ENCODE measurements around the gene NFE2L2. TPM values are rescaled to one million over a fixed set of nuclear protein-coding genes. Genes with fewer than 3 reads are reported as not detected.

The NFE2L2 gene
- total and polyA plus RNA-seq, 9 of the 15 experiments (the other 6 are each of a cell fraction or from before 2014, with no cell fraction given), result 29.3 to 120 (median 59.3) TPM

DNA sequence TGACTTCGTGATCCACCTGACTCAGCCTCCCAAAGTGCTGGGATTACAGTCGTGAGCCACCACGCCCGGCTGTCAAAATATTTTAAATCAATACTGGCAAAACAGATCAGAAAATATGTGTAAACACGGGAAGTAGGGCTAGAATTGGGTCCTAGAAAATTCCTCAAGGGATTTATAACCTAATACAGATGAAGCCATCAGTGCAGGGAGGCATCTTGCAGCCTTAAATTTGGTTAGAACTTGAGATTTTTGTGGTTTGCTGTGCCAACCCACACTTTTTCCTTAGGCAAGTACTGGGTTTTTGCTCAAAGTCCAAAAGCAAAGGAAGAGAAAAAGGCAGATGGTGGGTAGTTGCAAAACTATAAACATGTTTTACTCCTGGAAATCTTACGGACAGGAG is 33.7 kb upstream of the NFE2L2 start:
- Histone ChIP-seq H3K9ac (ENCODE audit: insufficient read depth in 1 of 2, low read depth in 2 of 2, low read length in 2 of 2) (no peak overlapping the region), H3K27me3 (ENCODE audit: control insufficient read depth in 2 of 2, insufficient read depth in 2 of 2, low read length in 2 of 2) (no peaks in the 10 kb centered on the region), H3K9me3 (replicated peaks; ENCODE audit: control insufficient read depth, insufficient read depth, low read depth, low read length) (no peaks in the 10 kb centered on the region), H3K36me3 (ENCODE audit: control insufficient read depth, insufficient read depth, low read length) (no peaks in the 10 kb centered on the region), H3K9me1 (ENCODE audit: control insufficient read depth, insufficient read depth, low read length) (no peaks in the 10 kb centered on the region), H2AFZ (ENCODE audit: low read depth, low read length) (no peak overlapping the region), H3K4me3 (no peak overlapping the region), H3K4me2 (ENCODE audit: insufficient read depth, low read length) (no peak overlapping the region), H3K27ac (ENCODE audit: extremely low read depth, low read depth, low read length) (no peak overlapping the region), H4K20me1 (replicated peaks; ENCODE audit: control insufficient read depth, insufficient read depth, low read length) (no peaks in the 10 kb centered on the region), H3K4me1 (replicated peaks in 1 of 2; ENCODE audit: control insufficient read depth in 2 of 2, insufficient read depth in 2 of 2, low read length in 2 of 2) (no peaks in the 10 kb centered on the region), H3K79me2 (ENCODE audit: control insufficient read depth, insufficient read depth, low read length) (no peaks in the 10 kb centered on the region)
- ChIA-PET CTCF (ENCODE audit: low intra/inter-chr PET ratio) (interaction anchor here (3.0 kb wide), 1 partner anchor 35 kb away, joined by 11 read pairs; no protein-coding TSS in a partner anchor), POLR2A (no interaction called here)
- in situ Hi-C loops (cut with MboI) (no loop called here), intact Hi-C loops (cut with micrococcal nuclease) (no loop called here)
- no peak for ATAC-seq
- FAIRE-seq, result no peak
- DNase-seq (ENCODE audit: extremely low read depth in 1 of 4, low spot score in 3 of 4), result no peak
- TF ChIP-seq, protein P1, sequence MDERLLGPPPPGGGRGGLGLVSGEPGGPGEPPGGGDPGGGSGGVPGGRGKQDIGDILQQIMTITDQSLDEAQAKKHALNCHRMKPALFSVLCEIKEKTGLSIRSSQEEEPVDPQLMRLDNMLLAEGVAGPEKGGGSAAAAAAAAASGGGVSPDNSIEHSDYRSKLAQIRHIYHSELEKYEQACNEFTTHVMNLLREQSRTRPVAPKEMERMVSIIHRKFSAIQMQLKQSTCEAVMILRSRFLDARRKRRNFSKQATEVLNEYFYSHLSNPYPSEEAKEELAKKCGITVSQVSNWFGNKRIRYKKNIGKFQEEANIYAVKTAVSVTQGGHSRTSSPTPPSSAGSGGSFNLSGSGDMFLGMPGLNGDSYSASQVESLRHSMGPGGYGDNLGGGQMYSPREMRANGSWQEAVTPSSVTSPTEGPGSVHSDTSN (CRISPR knock-in tag; IDR thresholded peaks at IDR 0.05; ENCODE audit: low read depth), result no peak
- TF ChIP-seq, protein P1 (tag; conservative IDR thresholded peaks at IDR 0.05; ENCODE audit: low read depth), result no peak
- TF ChIP-seq ZNF75A (CRISPR knock-in tag; IDR thresholded peaks at IDR 0.05) (no peak), ZBED1 (IDR thresholded peaks at IDR 0.05) (no peak), RFX1 (IDR thresholded peaks at IDR 0.05) (no peak), CAMTA2 (CRISPR knock-in tag; conservative IDR thresholded peaks at IDR 0.05) (no peak), ZSCAN29 (IDR thresholded peaks at IDR 0.05) (no peak), KDM4B (IDR thresholded peaks at IDR 0.05; ENCODE audit: borderline replicate concordance in 2 of 2, low read depth in 1 of 2) (no peak), ZNF134 (CRISPR knock-in tag; conservative IDR thresholded peaks at IDR 0.05) (no peak)
- TF ChIP-seq, protein P2, sequence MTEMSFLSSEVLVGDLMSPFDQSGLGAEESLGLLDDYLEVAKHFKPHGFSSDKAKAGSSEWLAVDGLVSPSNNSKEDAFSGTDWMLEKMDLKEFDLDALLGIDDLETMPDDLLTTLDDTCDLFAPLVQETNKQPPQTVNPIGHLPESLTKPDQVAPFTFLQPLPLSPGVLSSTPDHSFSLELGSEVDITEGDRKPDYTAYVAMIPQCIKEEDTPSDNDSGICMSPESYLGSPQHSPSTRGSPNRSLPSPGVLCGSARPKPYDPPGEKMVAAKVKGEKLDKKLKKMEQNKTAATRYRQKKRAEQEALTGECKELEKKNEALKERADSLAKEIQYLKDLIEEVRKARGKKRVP (CRISPR knock-in tag; IDR thresholded peaks at IDR 0.05), result no peak
- WGBS (ENCODE audit: insufficient coverage, low coverage, missing lambda C conversion rate), result 43% methylated on average over 6 of the region's 6 CpGs
- no TSS peak for BruUV-seq (replicated peaks)

Measured in K562 (cell line).